ENCODE data around the gene FOLR3. TPM values are rescaled to one million over a fixed set of nuclear protein-coding genes. Genes with fewer than 3 reads are reported as not detected.

The FOLR3 gene
- total RNA-seq, 1 donor from 2014 or later, result not detected

DNA sequence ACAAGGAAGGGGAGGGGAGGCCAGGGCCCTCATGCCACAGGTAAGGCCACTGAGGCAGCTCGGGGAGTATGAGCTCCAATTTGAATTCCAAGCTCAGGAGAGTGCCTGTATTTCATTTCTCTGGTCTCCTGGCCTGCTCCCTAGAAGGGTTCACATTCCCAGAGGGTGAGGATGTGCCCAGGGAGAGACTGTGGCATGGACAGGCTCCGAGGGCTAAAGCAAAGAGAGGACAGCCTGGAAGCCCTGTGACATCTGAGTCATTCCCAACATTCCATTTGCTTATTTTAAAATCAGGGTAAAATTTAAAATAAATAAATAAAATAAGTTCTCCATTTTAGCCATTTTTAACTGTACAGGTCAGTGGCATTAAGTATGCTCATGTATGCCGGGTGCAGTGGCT lies 37.8 kb downstream of the FOLR3 start:
- no peak overlapping the region for H3K4me3 Mint-ChIP-seq (ENCODE audit: unreplicated experiment)
- no peak for TF ChIP-seq CTCF (IDR thresholded peaks at IDR 0.05; ENCODE audit: unreplicated experiment)
- no peak overlapping the region for H3K27ac Mint-ChIP-seq (ENCODE audit: unreplicated experiment)
- no peak for DNase-seq (ENCODE audit: low spot score)
- H3K27me3 Mint-ChIP-seq (ENCODE audit: unreplicated experiment), result peaks cover 4% of the 10 kb centered on the region
- H3K9me3 Mint-ChIP-seq (ENCODE audit: unreplicated experiment), result no peaks in the 10 kb centered on the region
- H3K4me1 Mint-ChIP-seq (ENCODE audit: unreplicated experiment), result no peaks in the 10 kb centered on the region
- no peaks in the 10 kb centered on the region for H3K36me3 Mint-ChIP-seq (ENCODE audit: low read depth, unreplicated experiment)

GRCh38 chr11:72174302-72175070 lies 39.0 kb downstream of the FOLR3 start:
- Mint-ChIP-seq H3K27ac (ENCODE audit: unreplicated experiment) (no peak overlapping the region), H3K36me3 (ENCODE audit: low read depth, unreplicated experiment) (no peaks in the 10 kb centered on the region), H3K4me1 (ENCODE audit: unreplicated experiment) (no peaks in the 10 kb centered on the region), H3K27me3 (ENCODE audit: unreplicated experiment) (peaks cover 4% of the 10 kb centered on the region), H3K4me3 (ENCODE audit: unreplicated experiment) (no peak overlapping the region), H3K9me3 (ENCODE audit: unreplicated experiment) (no peaks in the 10 kb centered on the region)
- TF ChIP-seq CTCF (IDR thresholded peaks at IDR 0.05; ENCODE audit: unreplicated experiment), result no peak
- DNase-seq (ENCODE audit: low spot score), result no peak

GRCh38 chr11:72177656-72178055 lies 42.1 kb downstream of the FOLR3 start:
- Mint-ChIP-seq H3K27ac (ENCODE audit: unreplicated experiment) (no peak overlapping the region), H3K9me3 (ENCODE audit: unreplicated experiment) (no peaks in the 10 kb centered on the region), H3K4me3 (ENCODE audit: unreplicated experiment) (no peak overlapping the region), H3K36me3 (ENCODE audit: low read depth, unreplicated experiment) (no peaks in the 10 kb centered on the region), H3K27me3 (ENCODE audit: unreplicated experiment) (peaks cover 5% of the 10 kb centered on the region), H3K4me1 (ENCODE audit: unreplicated experiment) (no peaks in the 10 kb centered on the region)
- no peak for TF ChIP-seq CTCF (IDR thresholded peaks at IDR 0.05; ENCODE audit: unreplicated experiment)
- no peak for DNase-seq (ENCODE audit: low spot score)

DNA sequence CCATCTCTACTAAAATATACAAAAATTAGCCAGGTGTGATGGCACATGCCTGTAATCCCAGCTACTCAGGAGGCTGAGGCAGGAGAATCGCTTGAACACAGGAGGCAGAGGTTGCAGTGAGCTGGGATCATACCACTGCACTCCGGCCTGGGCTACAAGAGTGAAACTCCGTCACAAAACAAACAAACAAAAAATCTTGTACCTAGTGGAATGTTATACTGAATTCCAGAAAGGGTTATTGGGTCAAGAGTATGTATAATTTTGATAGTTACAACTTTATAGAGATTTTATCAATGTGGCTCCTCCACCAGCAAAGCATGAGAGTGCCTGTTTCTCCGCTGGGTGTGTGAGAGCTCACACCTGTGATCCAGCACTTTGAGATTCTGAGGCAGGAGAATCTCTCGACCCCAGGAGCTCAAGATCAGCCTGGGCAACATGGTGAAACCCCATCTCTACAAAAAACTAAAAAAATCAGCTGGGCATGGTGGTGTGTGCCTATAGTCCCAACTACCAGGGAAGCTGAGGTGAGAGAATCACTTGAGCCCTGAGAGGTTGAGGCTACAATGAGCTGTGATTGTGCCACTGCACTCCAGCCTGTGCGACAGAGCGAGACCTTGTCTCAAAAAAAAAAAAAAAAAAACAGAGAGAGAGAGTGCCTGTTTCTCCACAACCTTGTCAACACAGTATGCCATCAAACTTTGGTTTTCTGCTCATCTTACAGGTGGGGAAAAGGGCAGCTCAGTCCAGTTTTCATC lies 43.7 kb downstream of the FOLR3 start:
- H3K9me3 Mint-ChIP-seq (ENCODE audit: unreplicated experiment), result no peaks in the 10 kb centered on the region
- TF ChIP-seq CTCF (IDR thresholded peaks at IDR 0.05; ENCODE audit: unreplicated experiment), result no peak
- H3K27ac Mint-ChIP-seq (ENCODE audit: unreplicated experiment), result no peak overlapping the region
- H3K4me3 Mint-ChIP-seq (ENCODE audit: unreplicated experiment), result no peak overlapping the region
- H3K4me1 Mint-ChIP-seq (ENCODE audit: unreplicated experiment), result no peaks in the 10 kb centered on the region
- peaks cover 5% of the 10 kb centered on the region for H3K27me3 Mint-ChIP-seq (ENCODE audit: unreplicated experiment)
- DNase-seq (ENCODE audit: low spot score), result no peak
- H3K36me3 Mint-ChIP-seq (ENCODE audit: low read depth, unreplicated experiment), result no peaks in the 10 kb centered on the region
